Measurements from ENCODE around the gene THOC6. TPM values are rescaled to one million over a fixed set of nuclear protein-coding genes. Genes with fewer than 3 reads are reported as not detected.

Gene THOC6
- total and polyA plus RNA-seq, 9 of the 15 experiments (the other 6 are each of a cell fraction or from before 2014, with no cell fraction given), result 2.5 to 65.4 (median 42.3) TPM

DNA sequence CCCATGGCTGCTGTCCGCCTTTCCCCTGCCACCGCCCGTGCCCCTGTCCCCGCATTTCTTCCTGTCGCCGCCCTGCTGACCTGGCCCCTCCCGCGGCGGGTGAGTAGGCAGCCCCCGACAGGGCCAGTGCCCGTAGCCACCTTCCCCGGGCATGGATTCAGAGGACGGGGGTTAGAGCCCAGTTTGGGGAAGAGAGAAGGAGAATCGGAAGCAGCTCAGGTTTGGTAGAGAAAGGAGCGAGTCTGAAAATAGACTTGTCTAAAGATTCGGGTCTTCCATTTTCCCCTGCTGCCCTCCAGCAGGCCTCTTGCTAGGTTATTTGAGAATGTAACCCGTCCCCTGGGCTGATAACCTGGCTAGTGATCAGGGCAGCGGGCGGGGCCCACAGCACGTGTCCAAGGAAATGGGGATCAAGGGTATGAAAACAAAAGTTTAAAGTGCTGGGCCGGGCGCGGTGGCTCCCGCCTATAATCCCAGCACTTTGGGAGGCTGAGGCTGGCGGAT is 19.0 kb upstream of the THOC6 start (continued):
- TF ChIP-seq PHB (CRISPR knock-in tag; IDR thresholded peaks at IDR 0.05) (no peak), TCF7 (IDR thresholded peaks at IDR 0.05; ENCODE audit: borderline replicate concordance) (no peak), ZNF318 (IDR thresholded peaks at IDR 0.05; ENCODE audit: borderline replicate concordance in 1 of 2, low read depth in 1 of 2) (0 out of 4 replicates have a peak, but pooled peaks of 1 of the 2 experiments have one; percentile 30), FOXA3 (CRISPR knock-in tag; conservative IDR thresholded peaks at IDR 0.05 in 1 of 2, IDR thresholded peaks at IDR 0.05 in 1 of 2) (0 out of 4 replicates have a peak, but pooled peaks of 1 of the 2 experiments have one; percentile 20), ZNF586 (CRISPR knock-in tag; conservative IDR thresholded peaks at IDR 0.05) (no peak), ARID2 (IDR thresholded peaks at IDR 0.05) (no peak), TARDBP (IDR thresholded peaks at IDR 0.05) (no peak), TFAM (CRISPR knock-in tag; conservative IDR thresholded peaks at IDR 0.05) (no peak), XRCC5 (IDR thresholded peaks at IDR 0.05; ENCODE audit: low read depth, low read length) (no peak), ZNF41 (CRISPR knock-in tag; conservative IDR thresholded peaks at IDR 0.05) (no peak), ZNF184 (CRISPR knock-in tag; IDR thresholded peaks at IDR 0.05) (no peak)
- TF ChIP-seq, protein P1, sequence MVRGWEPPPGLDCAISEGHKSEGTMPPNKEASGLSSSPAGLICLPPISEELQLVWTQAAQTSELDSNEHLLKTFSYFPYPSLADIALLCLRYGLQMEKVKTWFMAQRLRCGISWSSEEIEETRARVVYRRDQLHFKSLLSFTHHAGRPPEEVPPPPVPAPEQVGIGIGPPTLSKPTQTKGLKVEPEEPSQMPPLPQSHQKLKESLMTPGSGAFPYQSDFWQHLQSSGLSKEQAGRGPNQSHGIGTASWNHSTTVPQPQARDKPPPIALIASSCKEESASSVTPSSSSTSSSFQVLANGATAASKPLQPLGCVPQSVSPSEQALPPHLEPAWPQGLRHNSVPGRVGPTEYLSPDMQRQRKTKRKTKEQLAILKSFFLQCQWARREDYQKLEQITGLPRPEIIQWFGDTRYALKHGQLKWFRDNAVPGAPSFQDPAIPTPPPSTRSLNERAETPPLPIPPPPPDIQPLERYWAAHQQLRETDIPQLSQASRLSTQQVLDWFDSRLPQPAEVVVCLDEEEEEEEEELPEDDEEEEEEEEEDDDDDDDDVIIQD (CRISPR knock-in tag; IDR thresholded peaks at IDR 0.05), result no peak
- TF ChIP-seq, protein P2, sequence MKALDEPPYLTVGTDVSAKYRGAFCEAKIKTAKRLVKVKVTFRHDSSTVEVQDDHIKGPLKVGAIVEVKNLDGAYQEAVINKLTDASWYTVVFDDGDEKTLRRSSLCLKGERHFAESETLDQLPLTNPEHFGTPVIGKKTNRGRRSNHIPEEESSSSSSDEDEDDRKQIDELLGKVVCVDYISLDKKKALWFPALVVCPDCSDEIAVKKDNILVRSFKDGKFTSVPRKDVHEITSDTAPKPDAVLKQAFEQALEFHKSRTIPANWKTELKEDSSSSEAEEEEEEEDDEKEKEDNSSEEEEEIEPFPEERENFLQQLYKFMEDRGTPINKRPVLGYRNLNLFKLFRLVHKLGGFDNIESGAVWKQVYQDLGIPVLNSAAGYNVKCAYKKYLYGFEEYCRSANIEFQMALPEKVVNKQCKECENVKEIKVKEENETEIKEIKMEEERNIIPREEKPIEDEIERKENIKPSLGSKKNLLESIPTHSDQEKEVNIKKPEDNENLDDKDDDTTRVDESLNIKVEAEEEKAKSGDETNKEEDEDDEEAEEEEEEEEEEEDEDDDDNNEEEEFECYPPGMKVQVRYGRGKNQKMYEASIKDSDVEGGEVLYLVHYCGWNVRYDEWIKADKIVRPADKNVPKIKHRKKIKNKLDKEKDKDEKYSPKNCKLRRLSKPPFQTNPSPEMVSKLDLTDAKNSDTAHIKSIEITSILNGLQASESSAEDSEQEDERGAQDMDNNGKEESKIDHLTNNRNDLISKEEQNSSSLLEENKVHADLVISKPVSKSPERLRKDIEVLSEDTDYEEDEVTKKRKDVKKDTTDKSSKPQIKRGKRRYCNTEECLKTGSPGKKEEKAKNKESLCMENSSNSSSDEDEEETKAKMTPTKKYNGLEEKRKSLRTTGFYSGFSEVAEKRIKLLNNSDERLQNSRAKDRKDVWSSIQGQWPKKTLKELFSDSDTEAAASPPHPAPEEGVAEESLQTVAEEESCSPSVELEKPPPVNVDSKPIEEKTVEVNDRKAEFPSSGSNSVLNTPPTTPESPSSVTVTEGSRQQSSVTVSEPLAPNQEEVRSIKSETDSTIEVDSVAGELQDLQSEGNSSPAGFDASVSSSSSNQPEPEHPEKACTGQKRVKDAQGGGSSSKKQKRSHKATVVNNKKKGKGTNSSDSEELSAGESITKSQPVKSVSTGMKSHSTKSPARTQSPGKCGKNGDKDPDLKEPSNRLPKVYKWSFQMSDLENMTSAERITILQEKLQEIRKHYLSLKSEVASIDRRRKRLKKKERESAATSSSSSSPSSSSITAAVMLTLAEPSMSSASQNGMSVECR (CRISPR knock-in tag; IDR thresholded peaks at IDR 0.05), result 0 out of 2 replicates have a peak, but pooled peaks have one; percentile 13

Data from K562 (cell line).